Stimulated activated CD8-positive, alpha-beta memory T cell treated with anti-CD3 and anti-CD28 coated beads, Interleukin-7, amount 100 ng/mL, for 48 hours (primary cell): ENCODE results near the gene CABCOCO1.

Experiments
- DNase-seq, 2 donors: peaks; one replicate each; pipeline ENCODE4 v3.0.0-alpha.2; 2020; ENCODE audit warnings: low read depth in 1 of 2; ENCODE audit errors: extremely low read depth in 1 of 2

Gene CABCOCO1

GRCh38 chr10:61804414-61804813, 141.7 kb downstream of the CABCOCO1 start:
- no peak for DNase-seq

GRCh38 chr10:61805091-61805490, 142.4 kb downstream of the CABCOCO1 start:
- no peak for DNase-seq

DNA sequence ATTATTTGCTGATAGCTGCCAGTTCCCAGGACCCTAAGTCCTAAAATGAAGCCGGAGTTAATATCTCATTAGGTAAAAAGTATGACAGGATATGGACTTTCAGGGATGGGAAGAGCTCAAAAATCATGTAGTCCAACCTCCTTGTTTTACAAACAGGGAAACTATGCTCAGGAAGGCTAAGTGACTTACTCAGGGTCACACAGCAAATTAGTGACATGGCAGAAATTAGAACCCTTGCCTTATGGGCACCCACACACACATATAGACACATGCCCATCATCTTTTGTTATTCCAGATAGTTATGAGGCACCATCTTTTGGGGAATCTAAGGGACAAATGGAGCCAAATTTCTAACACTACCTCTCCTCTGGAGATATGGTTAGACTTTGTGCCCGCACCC, 147.5 kb downstream of the CABCOCO1 start:
- DNase-seq, result no peak

DNA sequence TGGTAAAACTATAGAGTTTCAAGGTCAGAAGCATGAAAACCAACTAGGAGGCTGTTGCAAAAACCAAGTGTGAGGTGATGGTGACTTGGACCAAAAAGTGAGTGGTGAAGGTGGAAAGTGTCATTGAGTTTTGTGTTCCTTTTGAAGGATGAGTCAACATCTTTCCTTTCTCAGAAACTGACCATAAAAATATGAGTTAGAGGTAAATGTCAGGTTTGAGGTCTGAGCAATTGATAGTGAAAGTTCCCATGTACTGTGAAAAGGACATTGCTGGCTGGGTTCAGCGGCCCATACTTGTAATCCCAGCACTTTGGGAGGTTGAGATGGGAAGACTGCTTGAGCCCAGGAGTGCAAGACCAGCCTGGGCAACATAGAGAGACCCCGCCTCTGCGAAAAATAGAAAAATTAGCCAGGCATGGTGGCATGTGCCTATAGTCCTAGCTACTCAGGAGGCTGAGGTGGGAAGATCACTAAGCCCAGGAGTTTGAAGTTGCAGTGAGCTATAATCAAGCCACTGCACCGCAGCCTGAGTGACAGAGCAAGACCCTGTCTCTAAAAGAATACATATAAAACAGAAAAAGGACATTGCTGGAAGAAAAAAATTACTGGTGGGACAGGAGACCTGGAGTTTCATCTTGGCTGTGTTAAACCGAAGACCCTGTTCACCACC, 149.5 kb downstream of the CABCOCO1 start:
- DNase-seq, result no peak

- DNase-seq, result no peak
Observed at GRCh38 chr10:61812920-61813319, 150.2 kb downstream of the CABCOCO1 start.

- no peak for DNase-seq
Observed at GRCh38 chr10:61814160-61814559, 151.4 kb downstream of the CABCOCO1 start.

GRCh38 chr10:61815496-61815895, 152.8 kb downstream of the CABCOCO1 start:
- no peak for DNase-seq
